GM23338 (cell line): Measurements from ENCODE around the gene WDR1.

ENCODE experiments used
- CREB1 ChIP-seq: fragments of 250-450 bp; sonication (Bioruptor Pico); IDR thresholded peaks from 2 replicates; pipeline ENCODE4 v1.5.0; 2020; ENCODE audit warnings: low read depth, mild to moderate bottlenecking, moderate library complexity
- CTCF ChIP-seq, 2 experiments: fragments of 200-600 bp in 1 of 2; sonication (generic) in 1 of 2; conservative IDR thresholded peaks; 2 replicates each; pipeline versions ENCODE4 v1.5.1 to v1.6.1; 2016 to 2017; ENCODE audit warnings: antibody characterized with exemption in 2 of 2, low read depth in 2 of 2, mild to moderate bottlenecking in 2 of 2, moderate library complexity in 1 of 2
- EZH2 ChIP-seq: fragments of 200-600 bp; sonication (generic); IDR thresholded peaks from one replicate; pipeline ENCODE4 v1.8.0; 2017; ENCODE audit warnings: antibody characterized with exemption, mild to moderate bottlenecking, low read depth; ENCODE audit not compliant: unreplicated experiment

GRCh38 chr4:10066206-10066605 is 50.4 kb downstream of the WDR1 start:
- TF ChIP-seq CREB1 (CRISPR knock-in tag) (no peak), EZH2 (no peak), CTCF (conservative IDR thresholded peaks at IDR 0.05; ENCODE audit: low read depth in 2 of 2) (no peak)
